GM21723 (cell line): ENCODE data around the gene DEFB108B.
"Not testable (repeated sequence)": the region's sequence is repeated elsewhere in the genome, so short reads cannot be mapped to it uniquely, and the experiment has no call there.

Experiments used
- ATAC-seq: cut with Tn5 transposase; IDR thresholded peaks from one replicate; pipeline ENCODE4 v1.9.1; 2021; ENCODE audit warnings: mild to moderate bottlenecking, moderate library complexity; ENCODE audit not compliant: unreplicated experiment

The DEFB108B gene

DNA sequence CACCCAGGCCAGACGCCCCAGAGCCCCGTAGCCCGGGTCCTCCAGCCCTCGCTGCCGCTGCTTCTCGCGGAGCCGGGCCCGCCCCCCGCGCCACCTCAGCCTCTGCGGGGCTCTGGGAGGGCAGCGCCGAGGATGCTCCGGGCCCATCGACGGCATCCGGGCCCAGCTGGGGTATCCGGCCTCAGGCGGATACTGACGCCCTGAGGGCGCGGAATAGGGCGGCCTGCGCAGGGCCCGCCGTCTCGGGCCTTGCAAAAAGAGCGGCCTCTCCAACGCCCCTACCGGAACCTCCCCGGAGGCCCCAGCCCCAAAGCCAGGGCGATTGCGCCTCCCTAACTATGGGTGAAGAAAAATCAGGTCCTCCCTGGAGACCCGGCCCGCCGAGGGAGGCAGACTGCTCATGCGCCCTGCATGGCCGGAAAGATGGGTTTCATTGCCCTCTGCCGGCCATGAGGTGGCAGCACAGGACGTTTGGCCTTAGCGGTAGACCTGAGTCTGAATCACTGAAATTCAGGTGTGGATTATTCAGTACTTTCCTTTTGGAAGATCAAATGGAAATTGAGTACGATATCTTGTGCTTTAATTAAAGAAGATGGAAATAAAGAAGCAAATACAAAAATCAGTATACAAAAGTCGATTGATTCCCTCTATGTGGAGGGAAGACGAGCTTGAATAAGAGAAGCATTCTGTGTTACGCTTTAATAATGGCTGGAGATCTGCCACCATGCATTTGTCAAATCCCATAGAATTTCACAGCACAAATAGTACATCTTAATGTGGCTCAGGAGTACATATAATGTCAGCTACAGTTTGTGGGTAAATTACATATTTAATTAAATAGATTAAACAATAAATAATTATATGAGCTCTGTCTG, 19.3 kb upstream of the DEFB108B start:
- ATAC-seq = not testable (repeated sequence)

DNA sequence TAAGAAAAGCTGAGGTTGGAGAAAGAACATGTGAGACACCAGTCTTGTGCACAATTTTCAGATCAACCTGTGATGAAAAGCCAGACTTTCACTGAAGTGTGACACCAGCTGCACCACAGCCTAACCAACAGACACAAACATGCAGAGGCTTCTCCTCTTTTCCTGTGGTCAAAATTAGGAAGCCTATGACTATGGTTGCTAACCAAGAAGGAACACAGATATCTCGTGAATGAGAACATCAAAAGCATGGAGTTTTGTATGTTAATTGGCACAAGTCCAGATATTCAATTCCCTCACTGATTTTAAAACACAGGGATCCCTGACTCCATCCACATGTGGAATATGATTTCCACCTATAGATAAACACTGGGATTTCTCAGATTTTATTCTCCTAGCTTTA, 11.5 kb upstream of the DEFB108B start:
- ATAC-seq = not testable (repeated sequence)

DNA sequence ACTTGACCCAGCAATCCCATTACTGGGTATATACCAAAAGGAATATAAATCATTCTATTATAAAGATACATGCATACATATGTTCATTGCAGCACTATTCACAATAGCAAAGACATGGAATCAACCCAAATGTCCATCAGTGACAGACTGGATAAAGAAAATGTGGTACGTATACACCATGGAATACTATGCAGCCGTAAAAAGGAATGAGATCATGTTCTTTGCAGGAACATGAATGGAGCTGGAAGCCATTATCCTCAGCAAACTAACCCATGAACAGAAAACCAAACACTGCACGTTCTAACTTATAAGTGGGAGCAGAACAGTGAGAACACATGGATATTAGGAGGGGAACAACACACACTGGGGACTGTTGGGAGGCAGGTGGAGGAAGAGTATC, 3.8 kb upstream of the DEFB108B start:
- ATAC-seq = not testable (repeated sequence)

DNA sequence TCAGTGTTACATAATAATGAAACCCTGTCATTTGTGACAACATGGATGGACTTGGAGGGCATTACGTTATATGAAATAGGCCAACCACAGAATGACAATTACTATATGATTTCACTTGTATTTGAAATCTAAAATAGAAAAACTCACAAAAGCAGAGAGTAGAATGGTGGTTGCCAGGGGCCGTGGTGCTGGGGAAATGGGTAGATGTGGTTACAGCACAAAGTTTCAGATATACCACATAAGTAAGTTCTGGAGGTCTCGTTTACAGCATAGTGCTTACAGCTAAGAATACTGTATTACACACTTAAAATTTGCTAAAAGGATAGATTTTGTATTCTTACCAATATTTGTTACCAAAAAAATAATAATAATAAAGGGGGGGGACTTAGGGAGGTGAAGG, 3.3 kb upstream of the DEFB108B start:
- ATAC-seq = not testable (repeated sequence)

DNA sequence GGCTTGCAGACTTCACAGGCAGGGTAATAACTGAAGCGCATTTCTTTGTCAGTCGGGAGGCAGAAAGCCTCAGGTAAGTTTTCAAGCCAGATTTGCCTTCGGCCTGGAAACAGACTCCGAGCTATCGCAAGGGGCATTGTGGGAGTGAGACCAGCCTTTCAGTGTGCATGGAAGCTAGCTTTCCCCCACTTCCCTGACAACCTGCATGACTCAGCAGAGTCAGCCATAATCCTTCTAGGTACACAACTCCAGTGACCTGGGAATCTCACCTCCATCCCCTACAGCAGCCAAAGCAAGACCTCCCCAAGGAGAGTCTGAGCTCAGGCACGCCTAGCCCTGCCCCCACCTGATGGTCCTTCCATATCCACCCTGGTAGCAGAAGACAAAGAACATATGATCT, 9.7 kb downstream of the DEFB108B start:
- ATAC-seq = not testable (repeated sequence)

DNA sequence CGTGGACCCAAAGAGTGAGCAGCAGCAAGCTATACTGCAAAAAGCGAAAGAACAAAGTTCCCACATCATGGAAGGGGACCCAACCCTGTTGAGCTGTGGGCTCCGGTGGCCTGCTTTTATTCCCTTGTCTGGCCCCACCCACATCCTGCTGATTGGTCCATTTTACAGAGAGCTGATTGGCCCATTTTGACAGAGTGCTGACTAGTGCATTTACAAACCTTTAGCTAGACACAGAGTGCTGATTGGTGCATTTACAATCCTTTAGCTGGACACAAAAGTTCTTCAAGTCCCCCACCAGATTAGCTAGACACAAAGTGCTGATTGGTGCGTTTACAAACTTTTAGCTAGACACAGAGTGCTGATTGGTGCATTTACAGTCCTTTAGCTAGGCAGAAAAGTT, 10.4 kb downstream of the DEFB108B start:
- not testable (repeated sequence) for ATAC-seq

DNA sequence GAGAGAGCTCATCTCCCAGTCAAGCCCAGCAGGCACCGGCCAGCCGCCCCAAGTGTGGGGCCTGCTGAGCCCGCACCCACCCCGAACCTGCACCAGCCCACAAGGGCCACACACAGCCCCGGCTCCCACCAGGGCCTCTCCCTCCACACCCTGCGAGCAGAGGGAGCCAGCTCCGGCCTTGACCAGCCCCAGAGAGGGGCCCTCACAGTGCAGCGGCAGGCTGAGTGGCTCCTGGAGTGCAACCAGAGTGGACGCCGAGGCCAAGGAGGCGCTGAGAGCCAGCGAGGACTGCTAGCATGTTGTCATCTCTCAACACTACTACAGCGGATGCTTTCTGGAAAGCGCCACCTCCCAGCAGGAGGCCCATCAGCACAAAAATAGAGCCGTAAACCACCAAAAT, 10.9 kb downstream of the DEFB108B start:
- no peak for ATAC-seq

DNA sequence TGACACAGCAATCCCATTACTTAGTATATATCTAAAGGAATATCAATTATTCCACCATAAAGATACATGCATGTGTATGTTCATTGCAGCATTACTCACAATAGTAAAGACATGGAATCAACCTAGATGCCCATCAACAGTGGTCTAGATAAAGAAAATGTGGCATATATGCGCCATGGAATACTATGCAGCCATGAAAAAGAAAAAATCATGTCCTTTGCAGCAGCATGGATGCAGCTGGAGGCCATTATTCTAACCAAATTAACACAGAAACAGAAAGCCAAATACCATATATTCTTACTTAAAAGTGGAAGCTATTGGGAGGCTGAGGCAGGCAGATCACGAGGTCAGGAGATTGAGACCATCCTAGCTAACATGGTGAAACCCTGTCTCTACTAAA, 20.9 kb downstream of the DEFB108B start:
- not testable (repeated sequence) for ATAC-seq

DNA sequence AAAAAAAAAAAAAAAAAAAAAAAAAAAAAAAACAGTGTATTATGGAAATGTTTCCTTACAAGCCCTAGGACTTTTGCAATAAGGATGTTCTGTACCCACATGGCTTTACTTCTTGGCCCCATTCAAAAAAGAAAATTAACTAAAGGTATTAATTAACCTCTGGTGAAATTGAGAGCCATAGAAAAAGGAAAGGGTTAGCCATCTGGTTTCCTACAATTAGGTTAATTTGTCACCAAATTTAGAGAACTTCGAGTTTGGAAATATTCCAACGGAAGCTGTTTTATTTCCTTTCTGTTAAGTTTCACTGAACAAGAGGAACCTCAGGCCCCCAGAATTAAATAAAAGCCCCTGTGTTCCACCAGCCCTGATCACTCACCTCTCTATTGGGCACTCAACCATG, 22.9 kb downstream of the DEFB108B start:
- ATAC-seq = not testable (repeated sequence)

DNA sequence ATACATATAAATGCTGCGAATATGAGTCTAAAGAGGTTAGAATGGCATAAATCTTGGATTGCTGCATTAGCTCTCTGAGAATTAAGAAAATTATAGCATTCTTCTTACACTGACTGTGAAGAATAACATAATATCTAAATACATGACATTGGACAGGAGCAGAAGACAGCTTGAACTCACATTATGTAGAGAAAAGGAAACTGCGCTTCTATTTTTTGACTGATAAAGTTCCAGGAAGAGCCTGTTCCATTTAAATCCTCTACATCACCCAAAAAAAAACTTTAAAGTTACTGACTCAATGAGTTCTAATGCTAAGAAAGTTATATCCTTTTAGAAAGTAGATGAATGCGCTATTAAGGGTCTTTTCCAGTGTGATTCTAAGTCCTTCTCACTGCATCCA, 27.8 kb downstream of the DEFB108B start:
- ATAC-seq = not testable (repeated sequence)

DNA sequence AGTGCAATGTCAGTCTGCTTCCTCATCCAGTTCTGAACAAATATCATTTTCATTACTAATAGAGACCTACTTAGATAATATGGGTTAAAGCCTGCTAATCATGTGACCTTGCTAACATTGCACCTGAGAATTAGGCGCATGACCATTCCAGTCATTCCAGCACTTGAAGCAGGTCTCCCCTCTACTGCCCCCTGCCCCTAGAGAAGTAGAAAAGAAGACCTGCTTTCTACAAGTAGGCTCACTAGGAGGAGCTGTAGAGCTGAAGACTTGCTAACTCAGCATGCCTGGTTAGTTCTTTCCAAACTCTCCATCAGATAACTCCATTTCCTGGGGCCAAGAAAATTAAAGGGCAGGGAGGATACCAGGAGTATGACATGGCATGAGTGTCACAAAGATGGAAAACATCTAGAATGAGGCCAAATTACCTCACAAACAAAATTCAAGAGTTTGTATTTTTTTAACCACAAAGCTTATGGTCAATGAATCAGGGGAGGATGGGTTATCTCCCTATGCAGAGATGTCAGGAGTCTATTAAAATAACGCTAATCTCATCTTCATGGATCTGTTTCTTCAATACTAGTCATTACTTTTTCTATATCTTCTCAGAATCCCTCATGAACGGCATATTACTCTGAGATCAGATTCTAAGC, 31.1 kb downstream of the DEFB108B start:
- ATAC-seq = not testable (repeated sequence)

DNA sequence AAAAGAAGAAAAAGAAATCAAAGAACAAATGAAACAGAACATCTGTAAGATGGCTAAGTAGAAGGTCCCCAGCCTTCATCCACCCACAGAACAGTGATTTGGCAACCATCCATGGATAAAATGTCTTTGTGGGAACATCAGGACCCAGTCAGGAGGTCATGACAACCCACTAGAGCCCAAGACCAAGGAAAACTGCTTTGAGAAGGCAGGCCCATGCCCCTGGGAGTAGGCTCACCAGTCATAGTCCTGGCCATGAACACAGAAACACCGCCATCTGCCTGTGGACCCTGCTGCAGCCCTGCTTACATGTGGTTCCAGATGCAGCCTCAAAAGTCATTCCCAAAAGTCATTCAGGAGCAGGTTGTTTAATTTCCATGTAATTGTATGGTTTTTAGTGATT, 34.2 kb downstream of the DEFB108B start:
- ATAC-seq = not testable (repeated sequence)

DNA sequence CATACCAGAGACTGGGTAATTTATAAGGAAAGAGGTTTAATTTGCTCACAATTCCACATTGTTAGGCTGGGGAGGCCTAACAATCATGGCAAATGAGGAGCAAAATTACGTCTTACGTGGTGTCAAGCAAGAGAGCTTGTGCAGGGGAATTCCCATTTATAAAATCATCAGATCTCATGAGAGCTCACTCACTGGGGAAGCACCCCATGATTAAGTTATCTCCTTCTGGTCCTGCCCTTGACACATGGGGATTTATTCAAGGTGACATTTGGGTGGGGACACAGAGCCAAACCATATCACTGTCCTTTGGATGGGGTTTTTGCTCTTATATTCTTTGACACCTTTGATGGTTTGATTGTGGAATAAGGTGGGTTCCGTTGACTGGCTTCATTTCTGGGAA, 36.9 kb downstream of the DEFB108B start:
- ATAC-seq = not testable (repeated sequence)

DNA sequence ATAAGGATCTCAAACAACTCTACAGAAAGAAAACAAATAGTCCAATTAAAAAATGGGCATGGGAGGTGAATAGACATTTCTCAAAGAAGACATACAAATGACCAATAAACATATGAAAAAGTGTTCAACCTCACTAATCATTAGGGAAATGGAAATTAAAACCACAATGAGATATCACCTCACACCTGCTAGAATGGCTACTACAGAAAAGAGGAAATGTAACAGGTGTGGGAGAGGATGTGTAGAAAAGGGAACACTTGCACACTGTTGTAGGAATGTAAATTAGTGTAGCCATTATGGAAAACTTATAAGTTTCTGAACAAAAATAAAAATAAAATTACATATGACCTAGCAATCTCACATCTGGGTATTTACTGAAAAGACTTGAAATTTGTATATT, 37.7 kb downstream of the DEFB108B start:
- not testable (repeated sequence) for ATAC-seq

DNA sequence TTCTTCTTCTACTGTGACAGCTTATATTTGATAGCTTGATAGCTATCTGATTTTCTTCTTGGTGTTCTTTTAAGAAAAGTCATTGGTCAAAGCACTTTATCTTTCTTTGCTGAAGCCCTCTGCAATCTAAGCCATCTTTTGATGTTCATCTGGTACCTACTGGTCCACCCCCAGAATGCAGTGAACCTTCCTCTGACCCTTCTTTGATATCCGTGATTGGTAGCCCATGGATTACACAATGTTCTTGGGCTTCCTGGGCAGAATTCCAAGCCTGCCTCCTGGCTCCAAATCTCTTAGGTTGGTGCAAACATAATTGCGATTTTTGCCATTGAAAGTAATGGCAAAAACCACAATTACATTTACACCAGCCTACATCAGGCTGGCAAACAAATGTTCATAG, 43.3 kb downstream of the DEFB108B start:
- not testable (repeated sequence) for ATAC-seq

DNA sequence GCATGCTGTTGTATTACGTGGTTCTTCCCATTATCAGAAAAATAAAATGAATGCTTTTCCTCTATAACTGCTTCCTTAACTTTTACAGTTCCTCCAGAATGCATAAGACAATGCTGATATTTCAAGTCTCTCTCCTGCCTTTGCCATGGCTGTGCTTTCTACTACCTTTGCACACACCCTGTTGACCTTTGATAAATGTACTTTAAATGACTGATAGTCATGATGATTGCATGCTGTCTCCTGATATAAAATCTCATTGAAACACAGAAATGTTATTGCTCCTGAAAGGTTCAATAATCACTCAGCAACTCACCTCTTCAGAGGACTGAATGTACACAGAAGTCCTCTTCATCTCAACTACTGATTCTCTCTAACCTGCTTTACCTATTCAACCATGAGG, 45.1 kb downstream of the DEFB108B start, which contains the start of gene DEFB131B:
DEFB131B (plus strand) TSS at position 395 of the 400 bp plus-strand sequence; CDS start at position 395, 0 bp downstream.
- not testable (repeated sequence) for ATAC-seq

DNA sequence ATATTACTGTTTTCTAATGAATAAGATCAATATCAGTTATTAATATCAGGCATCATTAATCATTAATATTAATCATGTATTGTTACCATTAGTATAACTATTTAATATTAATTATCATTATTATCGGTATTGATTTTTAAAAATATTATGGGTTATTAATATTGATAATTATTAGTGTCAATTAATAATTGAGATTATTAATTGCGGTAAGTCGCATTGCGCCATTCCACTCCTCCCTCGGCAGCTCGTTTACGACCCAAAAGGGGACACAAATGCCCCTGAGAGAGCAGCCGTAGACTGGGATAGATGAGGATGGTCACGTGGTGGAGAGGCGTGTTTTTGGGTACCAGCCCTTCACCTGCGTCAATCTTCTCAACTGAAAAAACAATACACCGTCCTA, 52.8 kb downstream of the DEFB108B start:
- ATAC-seq = not testable (repeated sequence)
